K562 (cell line): ENCODE results near the gene DDX18. TPM values are rescaled to one million over a fixed set of nuclear protein-coding genes. Genes with fewer than 3 reads are reported as not detected.

Experiments used
- ATAC-seq: fragments of 200-7000 bp; cut with Tn5 transposase; 3 replicates; pipeline ENCODE4 v1.9.1; 2020; ENCODE audit warnings: moderate library complexity
- BruUV-seq: library from RNA; stranded (reverse); fragments of 400-500 nt; replicated peaks from 2 replicates; lab custom pipeline; 2021; lab: Mats Ljungman, UMichigan
- CTCF ChIA-PET: fragments of 300-600 bp; formaldehyde crosslinking; extraction: SDS; loops from one replicate; lab custom pipeline; 2021; ENCODE audit warnings: low intra/inter-chr PET ratio; lab: Yijun Ruan, JAX
- POLR2A ChIA-PET: fragments of 300-600, 350-650 bp; sonication (Branson Sonifier 250); formaldehyde crosslinking; extraction: SDS; loops from one replicate; lab custom pipeline; 2021; ENCODE audit warnings: antibody characterized with exemption, inconsistent platforms; lab: Yijun Ruan, JAX
- DNase-seq, 4 experiments: peaks; one replicate each; pipeline versions ENCODE4 v3.0.0 to v3.0.0-alpha.2; 2011 to 2018; ENCODE audit warnings: low spot score in 3 of 4, mixed read lengths in 3 of 4; ENCODE audit errors: extremely low read depth in 1 of 4
- FAIRE-seq: peaks from 2 replicates; lab custom pipeline; 2011; peaks lifted over from hg19 to GRCh38; lab: Jason Lieb, UNC
- H2AFZ ChIP-seq: 2 replicates; pipeline ENCODE4 v1.6.0; 2011; ENCODE audit warnings: low read depth, low read length, control low read depth, inconsistent platforms
- H3K27ac ChIP-seq: fragments of 200-600 bp; 3 replicates; pipeline ENCODE4 v1.8.0; 2011; ENCODE audit warnings: low read depth, mild to moderate bottlenecking, control low read depth, inconsistent platforms, low read length, moderate library complexity, mixed read lengths; ENCODE audit errors: extremely low read depth
- H3K27me3 ChIP-seq, 2 experiments: fragments of 300-600 bp in 1 of 2; 2 replicates in 1 of 2; 3 replicates in 1 of 2; pipeline versions ENCODE4 v1.6.0 to v1.8.0; 2011; ENCODE audit warnings: inconsistent platforms in 2 of 2, low read length in 2 of 2, mild to moderate bottlenecking in 1 of 2, mixed read lengths in 1 of 2, moderate library complexity in 1 of 2; ENCODE audit not compliant: control insufficient read depth in 2 of 2, insufficient read depth in 2 of 2
- H3K36me3 ChIP-seq: fragments of 300-600 bp; 3 replicates; pipeline ENCODE4 v1.8.0; 2011; ENCODE audit warnings: mild to moderate bottlenecking, low read length, inconsistent platforms; ENCODE audit not compliant: control insufficient read depth, insufficient read depth
- H3K4me1 ChIP-seq, 2 experiments: fragments of 200-600 bp in 1 of 2; replicated peaks in 1 of 2; 2 replicates in 1 of 2; 3 replicates in 1 of 2; pipeline versions ENCODE4 v1.5.1 to v1.8.0; 2011; ENCODE audit warnings: inconsistent platforms in 2 of 2, low read length in 2 of 2, mild to moderate bottlenecking in 1 of 2, mixed read lengths in 1 of 2, moderate library complexity in 1 of 2; ENCODE audit not compliant: control insufficient read depth in 2 of 2, insufficient read depth in 2 of 2
- H3K4me2 ChIP-seq: 2 replicates; pipeline ENCODE4 v1.6.1; 2011; ENCODE audit warnings: low read length, control low read depth, inconsistent platforms, mixed read lengths; ENCODE audit not compliant: insufficient read depth
- H3K4me3 ChIP-seq: fragments of 200-600 bp; sonication (generic), shearing (Covaris generic); 2 replicates; pipeline ENCODE4 v1.5.1; 2016; ENCODE audit warnings: control low read depth, inconsistent platforms
- H3K79me2 ChIP-seq: fragments of 200-600 bp; 3 replicates; pipeline ENCODE4 v1.8.0; 2011; ENCODE audit warnings: low read length, inconsistent platforms; ENCODE audit not compliant: control insufficient read depth, insufficient read depth
- H3K9ac ChIP-seq, 2 experiments: 2 replicates each; pipeline versions ENCODE4 v1.6.0 to v1.6.1; 2011; ENCODE audit warnings: low read depth in 2 of 2, low read length in 2 of 2, control low read depth in 1 of 2, inconsistent platforms in 1 of 2, mild to moderate bottlenecking in 1 of 2, mixed read lengths in 1 of 2; ENCODE audit not compliant: insufficient read depth in 1 of 2
- H3K9me1 ChIP-seq: one replicate; pipeline ENCODE4 v1.6.0; 2011; ENCODE audit warnings: inconsistent platforms, mild to moderate bottlenecking, low read length, moderate library complexity; ENCODE audit not compliant: control insufficient read depth, insufficient read depth
- H3K9me3 ChIP-seq: replicated peaks from 2 replicates; pipeline ENCODE4 v1.5.1; 2011; ENCODE audit warnings: low read depth, low read length, inconsistent platforms; ENCODE audit not compliant: control insufficient read depth, insufficient read depth
- H4K20me1 ChIP-seq: replicated peaks from 2 replicates; pipeline ENCODE4 v1.6.1; 2011; ENCODE audit warnings: low read length, inconsistent platforms, mixed read lengths; ENCODE audit not compliant: control insufficient read depth, insufficient read depth
- BACH1 ChIP-seq: fragments of 200-800 bp; sonication (Bioruptor generic); IDR thresholded peaks from 2 replicates; pipeline ENCODE4 v1.6.1; 2016; ENCODE audit warnings: missing genetic modification characterization, missing compliant biosample characterization
- CSDE1 ChIP-seq, 2 experiments: fragments of 450-650 bp; IDR thresholded peaks; 2 replicates each; pipeline ENCODE4 v1.6.1; 2016; ENCODE audit warnings: mild to moderate bottlenecking in 1 of 2
- RB1 ChIP-seq: fragments of 450-650 bp; IDR thresholded peaks from 2 replicates; pipeline ENCODE4 v1.6.1; 2017; ENCODE audit warnings: low read depth, mild to moderate bottlenecking
- XRCC3 ChIP-seq: fragments of 450-650 bp; IDR thresholded peaks from 2 replicates; pipeline ENCODE4 v1.6.1; 2017; ENCODE audit warnings: mild to moderate bottlenecking, moderate library complexity
- ZNF174 ChIP-seq: fragments of 250-450 bp; sonication (Bioruptor Pico); IDR thresholded peaks from 2 replicates; pipeline ENCODE4 v1.4.0; 2020; ENCODE audit warnings: mild to moderate bottlenecking
- ZNF232 ChIP-seq: sonication (generic); formaldehyde crosslinking; IDR thresholded peaks from 2 replicates; pipeline ENCODE4 v1.8.0; 2022; ENCODE audit warnings: mild to moderate bottlenecking, missing genetic modification reagents
- ZNF507 ChIP-seq: conservative IDR thresholded peaks from 2 replicates; pipeline ENCODE4 v1.6.1; 2017; ENCODE audit warnings: missing genetic modification characterization, missing compliant biosample characterization
- WGBS: fragments of 100-300 bp; shearing (Covaris generic); methylation state at CpG from one replicate; pipeline ENCODE4 v1.1.6; 2016; ENCODE audit warnings: low coverage, mixed read lengths; ENCODE audit not compliant: insufficient coverage; ENCODE audit errors: missing lambda C conversion rate; 5-methylcytosine and 5-hydroxymethylcytosine counted together
- in situ Hi-C: fragments of 300-500 bp; cut with MboI; formaldehyde crosslinking; loops from 4 replicates; pipeline ENCODE4 v1.15.0; 2018; ENCODE audit warnings: inconsistent platforms, mixed read lengths
- intact Hi-C: fragments of 100-400 bp; cut with micrococcal nuclease; formaldehyde crosslinking; loops from 2 replicates; pipeline ENCODE4 v1.14.2; 2022
- polyA plus RNA-seq, 8 experiments: library from polyadenylated mRNA; depleted of rRNA in 4 of 8; stranded (reverse) in 5 of 8; unstranded in 3 of 8; fragments of >200 nt; fragmentation: Nextera tagmentation in 2 of 8; fragmentation: Illumina TruSeq in 1 of 8; extraction: Ambion mirVana in 2 of 8; extraction: Trizol in 1 of 8; gene quantifications; 2 replicates each; pipeline versions ENCODE4 v1.2.1 to v1.2.3, GENCODE V29; 2011 to 2014; ENCODE audit warnings: inconsistent platforms in 1 of 8, missing spikeins in 1 of 8
- total RNA-seq, 7 experiments: library from RNA; depleted of rRNA in 6 of 7; stranded (reverse); fragments of >200 nt in 6 of 7; fragmentation: Illumina TruSeq in 2 of 7; extraction: Trizol in 2 of 7; gene quantifications; 2 replicates each; pipeline versions ENCODE4 v1.2.1 to v1.2.3, GENCODE V29; 2011 to 2021; ENCODE audit warnings: low replicate concordance in 1 of 7

The DDX18 gene
- total and polyA plus RNA-seq, 9 of the 15 experiments (the other 6 are each of a cell fraction or from before 2014, with no cell fraction given), result 67.9 to 156 (median 116) TPM

GRCh38 chr2:117820444-117820843 is 6.0 kb downstream of the DDX18 start (continued):
- TF ChIP-seq BACH1 (tag), result no peak
- no peak for TF ChIP-seq ZNF174 (CRISPR knock-in tag)
- no peak for TF ChIP-seq CSDE1 (IDR thresholded peaks at IDR 0.05)

- DNase-seq (no peak), FAIRE-seq (peak; percentile 15), ATAC-seq (no peak)
- Histone ChIP-seq H3K9me3 (no peaks in the 10 kb centered on the region), H3K27me3 (no peaks in the 10 kb centered on the region), H4K20me1 (no peaks in the 10 kb centered on the region), H3K9ac (no peak overlapping the region), H3K4me3 (no peak overlapping the region), H3K36me3 (peaks cover 100% of the 10 kb centered on the region), H3K79me2 (no peaks in the 10 kb centered on the region), H2AFZ (no peak overlapping the region), H3K27ac (no peak overlapping the region), H3K4me1 (no peaks in the 10 kb centered on the region), H3K4me2 (no peak overlapping the region), H3K9me1 (no peaks in the 10 kb centered on the region)
- ChIA-PET POLR2A (interaction anchor here (1.5 kb wide), 1 partner anchor 9 kb away, joined by 3 read pairs; no protein-coding TSS in a partner anchor), CTCF (no interaction called here)
- intact Hi-C loops (no loop called here), in situ Hi-C loops (loop anchor here (10.0 kb wide), 1 partner anchor 179 kb away; no protein-coding TSS in a partner anchor)
- BruUV-seq, result no TSS peak
- TF ChIP-seq RB1 (no peak), ZNF507 (no peak), XRCC3 (no peak), ZNF232 (CRISPR knock-in tag) (no peak)
- 97% methylated on average over 8 of the region's 8 CpGs for WGBS
These were observed 10.9 kb downstream of the DDX18 start for GRCh38 chr2:117825437-117825836.
